CD4-positive, alpha-beta T cell treated with Interleukin-6 at 100 ng/mL for 8 hours (primary cell): ENCODE results near the gene PHLDB2.

ENCODE experiments used
- DNase-seq: peaks from one replicate; pipeline ENCODE4 v3.0.0-alpha.2; 2020; ENCODE audit warnings: mixed read lengths, low spot score

Gene PHLDB2

DNA sequence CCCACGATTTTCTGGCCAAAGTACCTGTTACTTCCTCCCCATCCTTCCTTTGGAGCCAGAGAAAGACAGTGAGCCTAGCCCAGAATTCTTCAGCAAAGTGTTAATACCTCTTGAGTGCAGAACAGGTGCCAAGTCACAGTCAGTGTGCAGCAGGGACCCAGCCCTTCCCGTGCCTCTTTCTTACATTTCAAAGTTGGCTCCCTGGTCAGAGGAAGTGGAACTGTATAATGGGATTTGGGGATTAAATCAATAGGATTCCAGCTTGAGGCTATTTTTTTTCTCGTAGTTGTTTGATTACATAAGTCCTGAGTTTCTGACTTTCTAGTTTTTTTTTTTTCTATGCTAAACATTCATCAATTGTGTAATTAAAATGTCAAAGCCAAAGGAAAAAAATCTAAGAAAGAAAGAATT, 67.2 kb downstream of the PHLDB2 start:
- no peak for DNase-seq

DNA sequence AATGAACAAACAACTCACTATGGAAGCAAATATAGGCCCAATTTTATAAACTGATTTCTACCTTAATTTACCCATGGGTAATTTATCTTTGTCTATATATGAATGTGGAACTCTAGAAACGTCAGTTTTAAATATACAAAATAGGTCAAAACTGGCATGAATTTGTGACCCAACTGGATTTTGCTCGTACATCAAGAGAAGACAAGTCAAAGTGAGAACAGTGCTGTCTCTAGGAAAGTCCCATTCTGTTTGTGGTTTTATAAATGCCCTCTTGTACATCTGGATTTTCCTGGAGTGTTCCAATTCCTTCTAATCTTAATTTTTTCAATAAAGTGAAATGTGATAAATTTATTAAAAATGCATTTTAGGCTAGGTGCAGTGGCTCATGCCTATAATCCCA, 69.5 kb downstream of the PHLDB2 start:
- DNase-seq = no peak

DNA sequence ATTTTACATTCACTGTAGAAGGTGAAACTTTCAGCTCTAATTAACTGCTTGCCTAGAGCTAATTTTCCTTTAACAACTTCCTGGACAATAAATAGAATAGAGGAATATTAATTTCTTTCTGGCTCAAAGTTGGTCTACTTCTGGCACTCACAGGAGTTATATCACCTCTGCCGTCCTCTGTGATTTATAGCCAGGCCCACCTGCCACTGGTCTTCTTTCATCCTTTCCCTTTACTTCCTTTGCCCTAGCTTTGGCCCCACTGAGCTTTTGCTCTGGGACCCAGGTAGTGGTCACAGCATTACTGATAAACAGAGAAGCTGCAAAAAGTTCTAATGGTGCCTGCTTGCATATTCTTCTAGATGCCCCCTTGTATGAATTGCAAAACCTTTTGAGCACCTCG, 70.4 kb downstream of the PHLDB2 start:
- DNase-seq = no peak

DNA sequence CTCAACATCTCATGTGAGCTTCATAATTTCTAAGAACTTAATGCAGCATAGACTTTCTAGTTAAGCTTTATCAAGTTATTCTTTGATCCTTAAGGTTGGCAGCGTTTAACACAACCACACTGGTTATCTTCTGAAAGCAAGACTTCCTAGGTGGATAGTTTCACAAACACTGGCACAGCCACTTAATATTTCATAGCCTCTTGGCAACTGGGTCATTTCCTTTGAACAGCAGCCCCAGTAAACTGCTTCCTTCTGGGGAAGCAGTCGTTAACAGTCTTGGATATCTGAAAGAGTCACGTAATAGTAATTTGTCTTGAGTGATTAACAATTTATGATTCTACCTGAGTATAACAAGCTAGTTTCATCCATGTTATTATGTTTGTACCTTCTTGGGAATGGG, 73.9 kb downstream of the PHLDB2 start:
- DNase-seq = no peak

DNA sequence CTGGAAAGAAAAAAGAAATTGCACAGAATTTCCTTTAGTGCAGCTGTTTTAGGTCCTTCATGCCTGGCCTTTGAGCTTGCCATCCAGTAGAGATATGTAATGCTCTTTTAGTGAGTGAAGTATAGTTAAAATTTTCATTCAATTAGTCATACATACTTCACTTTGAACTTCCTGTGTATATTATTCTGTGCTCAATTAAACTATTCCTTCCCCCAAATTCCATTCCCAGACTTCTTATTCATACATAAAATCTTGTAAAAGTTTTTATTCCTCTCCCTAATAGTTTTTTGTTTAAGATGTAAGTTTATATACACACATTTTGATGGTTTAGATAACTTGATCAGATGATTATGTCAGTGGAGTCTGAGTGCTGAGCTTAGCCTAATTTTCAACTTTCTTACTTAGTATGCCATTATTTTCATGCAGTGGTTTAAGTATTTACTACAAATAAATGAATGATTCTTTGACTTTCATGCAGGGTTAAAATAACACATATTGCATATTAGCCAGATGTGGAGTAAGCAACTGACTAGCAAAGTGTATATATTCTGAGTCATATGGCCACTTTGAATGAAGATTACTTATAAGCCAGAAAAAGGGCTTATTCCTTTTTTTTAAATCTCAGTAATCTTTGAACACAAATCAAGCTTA, 77.3 kb downstream of the PHLDB2 start:
- DNase-seq = no peak

DNA sequence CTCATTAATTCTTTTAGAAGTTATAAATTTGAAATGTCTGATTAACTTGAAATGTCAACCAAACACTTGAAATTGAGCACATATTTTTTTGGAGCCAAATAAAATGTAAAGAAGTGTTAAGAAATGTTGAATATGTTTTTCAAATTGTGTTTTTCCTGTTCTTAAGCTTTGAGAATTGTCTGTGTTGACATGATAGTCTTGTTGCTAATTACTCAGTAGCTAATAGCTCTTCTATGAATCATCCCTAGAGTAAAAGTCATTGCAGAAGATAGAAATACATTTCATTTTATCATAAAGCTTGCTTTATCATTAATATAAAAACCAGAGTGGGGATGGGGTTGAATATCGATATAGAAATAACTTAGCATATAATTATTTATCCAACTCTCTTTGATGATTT, 77.9 kb downstream of the PHLDB2 start:
- no peak for DNase-seq

DNA sequence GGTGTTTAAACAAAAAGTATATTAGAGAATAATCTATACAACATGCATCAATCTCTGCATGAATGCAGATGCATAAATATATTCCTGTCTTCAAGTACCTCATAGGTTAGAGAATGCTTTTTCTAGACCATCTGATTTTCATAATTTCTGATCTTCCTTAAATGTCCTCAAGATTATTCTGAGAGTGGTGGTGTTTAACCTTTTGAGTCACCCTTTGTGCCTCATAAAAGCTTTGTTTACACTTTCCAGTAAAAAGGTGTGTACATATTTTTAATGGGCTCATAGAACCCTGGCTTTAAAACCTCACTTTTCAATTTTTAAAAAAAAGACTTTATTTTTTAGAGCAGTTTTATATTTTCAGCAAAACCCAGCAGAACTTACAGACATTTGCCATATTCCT, 78.8 kb downstream of the PHLDB2 start:
- no peak for DNase-seq

DNA sequence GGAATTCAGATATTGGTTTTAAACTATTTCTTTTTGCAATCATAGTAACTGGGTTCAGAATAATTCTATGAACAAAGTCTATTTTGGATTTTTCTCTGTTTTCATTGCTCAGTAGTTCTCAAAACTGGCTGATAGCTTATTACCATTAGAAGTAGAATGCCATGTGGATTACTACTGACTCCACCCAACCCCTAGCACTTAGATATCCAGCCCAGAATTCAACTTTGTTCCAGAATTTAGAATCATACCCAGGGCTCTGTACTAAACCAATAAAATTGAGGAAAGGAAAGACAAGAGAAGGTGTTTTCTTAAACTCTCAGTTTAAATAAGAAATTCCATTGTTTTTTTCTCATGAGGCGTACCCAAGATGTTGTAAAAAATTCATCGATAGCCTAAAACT, 80.8 kb downstream of the PHLDB2 start:
- no peak for DNase-seq

DNA sequence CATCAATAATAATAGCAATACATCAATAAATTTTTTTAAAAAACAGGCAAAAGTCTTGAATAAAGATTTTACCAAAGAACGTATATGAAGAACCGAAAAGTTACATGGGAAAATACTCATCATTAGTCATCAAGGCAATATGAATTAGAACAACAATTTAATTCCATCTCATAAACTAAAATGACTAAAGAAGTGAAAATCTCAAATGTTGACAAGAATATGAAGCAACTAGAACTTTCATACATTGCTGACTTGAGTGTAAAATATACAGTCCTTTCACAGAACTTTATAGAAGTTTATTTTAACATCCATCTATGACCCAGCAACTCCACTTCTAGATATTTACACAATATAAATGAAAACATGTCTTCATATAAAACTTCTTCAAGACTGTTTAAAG, 84.5 kb downstream of the PHLDB2 start:
- DNase-seq = no peak

DNA sequence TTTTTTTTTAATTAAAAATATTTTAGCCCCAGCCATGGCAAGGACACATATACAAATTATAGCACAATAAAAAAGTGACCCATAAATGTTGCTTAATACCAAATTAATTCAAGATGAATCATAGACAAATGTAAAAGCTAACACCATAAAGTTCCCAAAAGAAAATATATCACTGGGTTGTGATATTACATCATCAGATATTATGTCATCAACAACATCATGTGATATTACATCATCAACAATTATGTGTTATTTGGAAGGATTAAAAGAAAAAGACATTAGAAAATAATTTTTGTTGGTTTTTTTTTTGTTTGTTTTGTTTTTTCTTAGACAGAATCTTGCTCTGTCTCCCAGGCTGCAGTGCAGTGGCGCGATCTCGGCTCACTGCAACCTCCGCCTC, 85.3 kb downstream of the PHLDB2 start:
- DNase-seq = no peak

DNA sequence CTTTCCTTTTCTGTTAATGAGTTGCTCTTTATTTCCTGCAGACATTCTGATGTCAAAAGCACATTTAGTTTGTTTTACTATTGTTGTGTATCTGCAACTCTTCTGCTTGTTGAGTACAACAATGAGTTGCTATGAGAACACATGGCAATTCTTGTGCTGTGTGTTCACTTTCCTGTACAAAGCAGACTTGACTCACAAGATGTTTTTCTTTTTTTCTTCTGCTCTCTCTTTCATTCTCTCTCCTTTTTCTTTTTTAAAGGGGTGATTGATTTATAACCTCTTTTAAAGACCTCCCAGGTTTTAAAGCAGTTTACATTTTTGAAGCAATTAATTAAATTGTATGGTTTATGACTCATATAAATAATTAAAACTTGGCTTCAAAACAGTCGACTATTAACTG, 88.2 kb downstream of the PHLDB2 start:
- no peak for DNase-seq

DNA sequence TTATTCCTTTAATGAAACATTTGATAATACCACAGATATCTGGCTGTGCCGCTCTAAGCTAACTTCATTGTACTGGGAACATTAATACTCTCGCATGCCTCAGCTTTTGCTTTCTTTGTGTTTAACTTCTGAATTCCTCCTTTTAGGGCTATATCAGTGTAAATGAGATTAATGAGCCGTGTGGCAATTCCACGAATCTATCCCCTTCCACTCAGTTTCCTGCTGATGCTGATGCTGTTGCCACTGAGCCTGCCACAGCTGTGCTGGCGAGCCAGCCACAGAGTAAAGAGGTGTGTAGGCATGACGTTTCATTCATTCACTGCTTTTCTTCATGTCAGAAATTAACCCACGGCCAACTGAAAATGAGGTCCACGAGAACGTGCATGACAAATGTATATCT, 89.7 kb downstream of the PHLDB2 start:
- no peak for DNase-seq

DNA sequence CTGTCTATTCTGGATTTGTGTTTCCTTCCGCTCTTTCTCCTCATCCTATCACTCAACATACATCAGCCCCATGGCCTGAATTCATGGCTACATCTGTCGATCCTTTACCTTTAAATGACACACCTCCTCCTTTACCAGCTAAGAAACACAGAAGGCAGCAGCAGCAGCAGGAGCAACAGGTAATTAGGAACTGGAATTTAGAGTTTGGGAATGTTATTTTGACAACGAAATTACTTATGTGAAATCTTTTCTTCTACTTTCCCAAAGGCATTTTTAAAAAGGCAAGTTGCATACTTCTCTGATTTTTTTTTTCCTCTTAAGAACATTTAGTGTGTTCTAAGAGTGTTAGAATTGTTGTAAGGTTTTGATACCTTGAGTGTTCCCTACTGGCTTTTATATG, 90.6 kb downstream of the PHLDB2 start:
- no peak for DNase-seq

DNA sequence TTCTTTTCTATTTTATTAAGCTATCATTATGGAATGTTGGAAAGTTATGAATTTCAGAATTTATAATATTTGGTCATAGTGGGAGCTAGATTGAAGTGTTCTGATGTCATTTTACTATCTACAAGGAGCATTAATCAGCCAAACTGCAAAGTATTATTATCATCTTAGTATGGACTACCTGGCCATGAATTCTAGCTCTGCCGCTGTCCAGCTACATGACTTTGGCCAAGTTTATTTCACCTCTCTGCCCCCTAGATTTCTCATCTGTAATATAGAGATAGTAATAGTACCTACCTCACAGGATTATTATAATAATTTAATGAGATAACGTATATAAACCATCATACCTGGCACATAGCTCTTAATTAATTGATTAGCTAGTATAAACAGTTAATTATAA, 92.0 kb downstream of the PHLDB2 start:
- DNase-seq = no peak

DNA sequence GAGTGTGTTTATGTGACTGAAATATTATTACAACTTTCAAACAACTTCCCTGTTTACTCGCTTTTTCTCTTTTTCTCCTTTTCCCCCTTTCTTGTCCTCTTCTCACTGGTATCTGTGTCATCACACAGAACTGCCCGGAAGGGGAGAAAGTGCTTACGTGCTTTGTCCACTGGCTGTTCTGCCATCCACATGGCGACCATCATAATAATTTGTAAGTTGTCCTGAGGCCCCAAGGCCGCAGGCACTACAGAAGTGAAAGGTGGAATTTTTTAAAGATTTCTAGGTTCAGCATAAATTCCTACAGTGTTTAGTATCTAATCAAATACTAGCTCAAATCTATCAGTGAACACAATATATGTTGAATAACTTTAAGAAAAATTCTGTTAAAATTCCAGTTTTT, 93.0 kb downstream of the PHLDB2 start:
- DNase-seq = no peak

DNA sequence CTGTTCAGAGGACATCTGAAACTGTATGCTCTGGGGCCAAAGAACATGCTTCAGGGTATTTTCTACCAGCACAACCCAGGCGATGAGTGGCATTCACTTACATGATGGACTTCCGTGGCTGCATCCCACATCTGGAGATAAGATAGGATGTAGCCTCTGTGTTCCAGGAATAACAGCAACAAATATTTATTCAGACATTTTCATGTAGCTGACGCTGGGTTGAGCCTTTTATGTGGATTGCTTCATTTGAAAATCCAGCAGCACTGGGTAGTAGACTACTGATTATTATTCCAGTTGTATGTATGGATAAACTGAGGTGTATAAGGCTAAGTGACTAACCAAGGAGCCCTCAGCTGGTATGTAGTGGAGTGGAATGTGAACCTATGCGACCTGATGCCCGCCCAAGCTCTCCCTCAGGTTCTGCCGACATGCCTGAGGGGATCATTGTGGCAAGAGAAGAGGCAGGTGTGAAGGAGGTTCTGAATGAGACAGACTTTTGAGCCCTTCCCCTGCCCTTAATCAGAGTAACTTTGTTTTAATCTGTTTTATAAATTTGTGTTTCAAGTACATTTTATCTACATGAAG, 93.9 kb downstream of the PHLDB2 start:
- DNase-seq = no peak

DNA sequence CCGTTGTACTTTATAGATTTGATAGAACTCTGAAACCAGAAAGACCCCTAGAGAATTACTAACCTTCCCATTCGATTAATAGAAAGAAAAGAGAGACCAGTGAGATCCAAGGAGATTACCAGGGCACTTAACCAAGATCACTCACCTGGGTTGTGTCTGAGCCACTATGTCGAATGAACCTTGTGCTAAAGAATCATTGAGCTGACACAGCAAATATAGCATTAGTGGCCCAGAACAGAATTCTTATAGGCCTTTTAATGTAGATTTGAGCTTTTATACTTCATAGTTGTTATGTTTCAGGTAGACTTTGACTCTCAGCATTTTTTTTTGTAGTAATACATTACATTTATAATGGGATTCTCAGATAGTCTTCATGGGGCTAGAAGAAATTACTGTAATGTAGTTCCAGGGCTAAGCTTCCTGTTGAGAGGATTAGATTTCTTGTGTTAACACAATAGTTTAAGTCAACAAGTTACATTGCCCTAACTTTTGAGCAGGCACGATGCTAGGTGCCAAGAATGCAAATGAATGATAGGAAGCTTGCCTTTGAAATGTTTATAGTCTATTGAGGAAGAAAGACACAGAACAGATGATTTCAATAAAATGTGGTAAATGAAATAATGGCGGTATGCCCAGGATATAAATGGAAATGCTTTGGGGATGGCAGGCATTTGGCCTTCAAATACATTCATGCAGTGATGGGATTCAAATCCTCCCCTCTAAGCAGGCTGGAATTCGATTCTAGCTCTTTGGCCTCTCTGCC, 95.3 kb downstream of the PHLDB2 start:
- no peak for DNase-seq

DNA sequence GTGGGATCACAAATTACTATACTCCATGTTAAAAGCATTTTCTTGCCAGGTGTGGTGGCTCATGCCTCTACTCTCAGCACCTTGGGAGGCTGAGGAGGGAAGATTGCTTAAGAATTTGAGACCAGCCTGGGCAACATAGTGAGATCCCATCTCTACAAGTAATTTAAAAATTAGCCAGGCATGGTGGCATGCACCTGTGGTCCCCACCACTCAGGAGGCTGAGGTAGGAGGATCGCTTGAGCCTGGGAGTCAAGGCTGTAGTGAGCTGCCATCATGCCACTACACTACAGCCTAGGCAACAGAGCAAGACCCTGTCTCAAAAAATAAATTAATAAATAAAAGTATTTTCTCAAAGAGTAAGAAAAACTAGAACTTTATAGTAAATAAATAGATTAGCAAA, 96.8 kb downstream of the PHLDB2 start:
- no peak for DNase-seq

DNA sequence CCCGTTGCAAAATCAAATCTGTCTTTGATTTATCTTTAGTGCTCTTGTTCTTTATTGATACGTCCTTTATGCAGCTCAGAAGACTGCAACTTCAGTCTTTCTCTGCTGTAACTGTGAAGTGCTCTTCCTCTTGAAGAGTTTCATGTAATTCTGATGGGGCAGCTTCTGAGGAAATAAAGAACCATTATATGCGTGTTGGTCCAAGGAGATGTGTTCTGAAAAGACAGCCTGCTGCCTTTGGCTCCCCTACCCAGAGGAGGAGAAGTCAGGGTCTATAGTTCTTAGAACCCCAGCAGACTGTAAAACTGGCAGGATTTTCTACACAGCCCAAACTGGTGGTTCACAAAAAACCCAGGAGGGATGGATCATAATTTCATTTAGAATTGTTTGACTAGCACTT, 97.4 kb downstream of the PHLDB2 start:
- no peak for DNase-seq

DNA sequence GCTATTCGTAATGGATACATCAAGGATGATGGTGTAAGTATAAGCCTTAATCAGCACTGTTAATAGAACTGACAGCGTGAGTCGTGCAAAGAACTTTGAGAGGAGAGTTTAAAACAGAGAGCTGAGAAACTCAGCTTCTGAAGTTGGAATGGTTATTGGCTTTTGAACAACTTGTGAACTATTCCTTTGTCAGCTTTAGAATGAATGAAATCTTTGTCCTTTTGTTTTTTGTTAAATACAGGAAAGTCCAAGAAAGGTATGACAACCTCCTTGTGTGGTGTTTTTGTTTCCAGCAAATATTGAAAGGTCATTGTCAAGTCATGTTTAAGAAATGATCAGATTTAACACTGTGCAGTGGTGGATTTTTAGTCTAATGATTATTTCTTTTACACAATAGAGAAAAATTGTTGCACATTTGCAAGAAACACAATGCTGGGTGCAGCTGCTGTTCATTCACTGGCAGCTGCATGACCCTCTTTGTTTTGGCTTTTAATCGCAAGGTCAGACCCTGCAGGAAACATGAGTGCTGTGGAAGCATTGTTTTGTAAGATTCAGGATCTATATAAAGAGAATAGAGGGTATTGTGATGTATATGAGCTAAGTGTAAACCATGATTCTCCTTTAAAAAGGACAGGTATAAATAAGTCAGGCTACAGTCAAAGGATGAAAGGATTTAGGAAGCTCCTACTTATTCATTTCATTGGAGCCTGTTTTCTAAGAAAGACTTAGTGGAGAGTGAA, 98.1 kb downstream of the PHLDB2 start:
- DNase-seq = no peak

DNA sequence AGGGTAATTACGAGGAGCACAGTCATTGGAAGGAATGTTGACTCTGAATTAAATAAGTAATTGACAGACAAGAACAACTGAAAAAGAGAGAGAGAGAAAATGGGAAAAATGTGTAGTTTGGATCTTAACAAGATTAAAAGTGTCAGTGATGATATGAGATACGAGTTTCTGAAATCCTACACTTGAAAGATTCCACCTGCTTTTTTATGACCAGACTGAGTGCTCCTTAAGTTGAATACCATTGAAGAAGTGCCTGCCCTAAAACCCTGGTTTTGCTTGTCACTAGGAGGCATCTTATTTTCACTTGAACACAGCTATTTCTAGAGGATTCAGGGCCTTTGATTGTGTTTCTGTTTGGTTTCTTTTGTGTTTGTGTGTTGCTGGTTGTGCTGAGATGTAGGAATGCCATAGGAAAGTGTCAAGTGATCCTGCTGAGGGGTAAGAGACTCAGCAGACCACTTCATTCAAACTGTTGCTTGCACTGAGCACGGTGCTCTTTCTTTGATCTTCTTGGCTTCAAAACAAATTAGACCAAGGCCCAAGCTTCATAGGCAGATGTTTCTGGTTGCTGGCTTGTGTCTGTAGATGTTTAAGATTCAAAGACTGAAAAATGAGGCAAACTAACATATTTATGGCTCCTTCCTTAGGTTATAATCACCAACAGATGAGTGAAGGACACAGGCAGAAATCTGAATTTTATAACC, 102.5 kb downstream of the PHLDB2 start:
- DNase-seq = no peak

DNA sequence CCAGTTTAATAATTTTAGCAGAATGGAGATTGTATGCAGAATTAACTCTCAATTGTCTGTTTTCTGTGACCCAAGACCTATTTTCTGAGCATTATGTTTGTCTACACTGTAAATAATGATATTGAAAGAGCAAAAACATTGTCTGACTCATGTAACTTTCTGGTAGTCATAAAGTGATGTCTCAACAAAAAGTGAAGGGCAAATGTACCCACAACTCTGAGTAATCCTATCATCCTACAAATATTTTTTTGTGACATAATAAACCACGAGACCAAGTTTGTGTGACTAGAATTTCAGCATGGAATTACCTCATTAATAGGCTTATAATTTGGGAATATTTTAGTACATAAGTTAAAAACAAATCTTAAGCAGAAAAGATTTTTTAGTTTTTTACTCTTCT, 104.4 kb downstream of the PHLDB2 start:
- DNase-seq = no peak
